ENCODE results near the gene IGFBP2.
A peak's percentile ranks its signal among the peaks of the same experiment; 100 is the strongest.

IGFBP2 gene

DNA sequence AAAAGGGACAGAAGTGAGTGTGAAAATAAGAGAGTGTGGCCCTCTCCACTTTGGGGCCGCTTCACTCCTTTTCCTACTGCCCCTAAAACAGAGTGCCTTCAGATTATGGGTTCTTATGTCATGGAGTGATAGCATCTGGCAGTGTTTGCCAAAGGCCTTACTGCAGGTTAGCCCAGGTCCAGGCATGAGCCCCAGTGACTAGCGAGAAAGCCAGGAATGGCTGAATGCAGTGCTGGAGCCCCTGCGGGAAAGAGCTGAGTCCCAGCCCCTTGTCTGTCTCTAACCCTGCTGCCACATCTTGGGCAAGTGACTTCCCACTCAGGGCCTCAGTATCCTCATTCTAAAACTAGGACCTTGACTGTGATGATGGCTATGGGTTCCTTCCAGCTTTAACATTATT lies 56.2 kb downstream of the IGFBP2 start:
- DNase-seq, result no peak

DNA sequence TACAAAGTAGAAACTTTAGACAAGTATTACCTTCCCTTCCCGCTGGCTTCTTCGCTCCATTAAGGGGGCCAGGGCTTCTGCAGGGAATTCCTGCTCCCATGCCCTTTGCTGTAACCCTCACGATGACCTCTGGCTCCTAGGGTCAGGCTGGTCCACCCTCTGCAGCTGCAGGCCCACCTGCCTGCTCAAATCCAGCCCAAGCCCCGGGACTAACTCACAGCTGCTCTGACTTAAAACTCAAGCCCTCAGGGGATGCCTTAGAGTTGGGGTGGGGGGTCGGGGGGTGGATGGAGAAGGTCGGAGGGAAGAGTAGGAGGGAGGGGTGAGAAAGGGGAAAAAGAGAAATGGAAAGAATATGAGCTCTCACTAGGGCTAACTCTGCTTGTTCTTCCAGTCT lies 57.2 kb downstream of the IGFBP2 start:
- no peak for DNase-seq

DNA sequence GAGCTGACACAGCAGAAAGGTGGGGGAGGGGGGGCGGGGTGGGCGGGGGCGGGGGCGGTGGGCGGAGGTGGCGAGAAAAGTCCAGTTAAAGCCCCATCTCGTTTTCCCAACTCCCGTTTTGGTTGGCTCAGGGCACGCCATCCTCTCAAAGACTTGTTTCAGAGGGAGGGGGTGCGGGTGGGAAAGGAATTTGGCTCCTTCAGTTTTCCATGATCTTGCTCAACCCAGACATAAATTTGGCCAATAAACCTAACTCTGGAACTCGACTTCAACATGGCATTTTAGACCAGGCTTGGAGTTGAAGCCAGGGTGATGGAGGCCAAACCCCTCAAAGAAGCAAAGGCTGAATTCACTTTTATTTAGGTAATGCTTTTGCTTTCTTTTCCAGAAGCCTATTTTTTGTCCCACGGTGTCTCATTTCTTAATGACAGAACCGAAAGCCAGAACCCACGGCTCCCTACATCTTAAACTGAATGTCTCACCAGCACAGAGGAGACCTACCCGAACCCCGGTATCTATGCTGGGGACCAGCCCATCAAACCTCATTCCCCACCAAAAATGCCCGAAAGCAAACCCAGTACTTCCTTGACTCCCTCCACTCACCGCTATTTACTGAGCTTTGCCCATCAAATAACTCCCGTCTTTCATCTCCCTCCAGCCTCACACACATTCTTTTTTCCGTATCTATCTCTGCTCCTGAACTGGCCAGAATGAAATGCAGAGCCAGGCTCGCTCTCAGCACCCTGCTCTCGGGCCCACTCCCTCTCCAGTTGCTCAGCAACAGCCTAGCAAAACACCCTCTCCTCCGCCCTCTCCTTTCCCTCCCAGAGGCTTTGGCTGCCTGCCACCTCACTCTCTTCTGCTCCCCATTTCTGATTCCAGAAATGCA lies 57.9 kb downstream of the IGFBP2 start:
- DNase-seq, result no peak

- DNase-seq, result peak; percentile 43
Measured at GRCh38 chr2:216692636-216693413, 59.6 kb downstream of the IGFBP2 start.

DNA sequence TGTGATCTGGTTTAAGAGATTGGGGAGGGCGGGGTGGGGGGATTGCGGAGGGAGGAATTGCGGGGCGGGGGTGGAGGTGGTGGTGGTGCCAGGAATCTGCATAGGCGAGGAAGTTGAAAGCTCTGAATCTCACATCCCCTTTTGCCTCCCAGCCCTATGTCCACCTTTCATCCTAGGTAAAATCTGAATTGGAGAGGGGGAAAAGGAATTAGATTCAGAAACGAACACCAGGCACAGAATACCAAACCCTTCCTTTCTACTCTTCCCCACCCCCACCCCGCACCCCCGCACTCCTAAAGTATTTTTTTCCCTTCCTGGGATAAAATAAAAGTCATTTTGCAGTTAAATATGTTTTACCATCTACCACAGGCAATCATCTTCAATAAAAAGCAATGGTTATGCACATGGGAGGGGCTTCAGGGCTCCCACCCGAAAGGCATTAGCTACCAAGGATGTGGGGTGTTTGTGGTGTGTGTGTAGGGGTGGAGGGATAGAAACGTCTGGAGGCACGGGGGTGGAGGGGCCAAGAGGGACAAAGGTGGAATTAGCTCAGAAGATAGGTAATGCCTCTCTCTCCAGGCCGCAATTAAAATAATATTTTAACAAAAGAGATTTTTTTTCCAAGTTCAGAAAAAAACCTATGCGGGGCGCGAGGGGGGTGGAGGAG lies 60.3 kb downstream of the IGFBP2 start:
- no peak for DNase-seq

- DNase-seq, result no peak
Measured at GRCh38 chr2:216694082-216694825, 61.0 kb downstream of the IGFBP2 start.

DNA sequence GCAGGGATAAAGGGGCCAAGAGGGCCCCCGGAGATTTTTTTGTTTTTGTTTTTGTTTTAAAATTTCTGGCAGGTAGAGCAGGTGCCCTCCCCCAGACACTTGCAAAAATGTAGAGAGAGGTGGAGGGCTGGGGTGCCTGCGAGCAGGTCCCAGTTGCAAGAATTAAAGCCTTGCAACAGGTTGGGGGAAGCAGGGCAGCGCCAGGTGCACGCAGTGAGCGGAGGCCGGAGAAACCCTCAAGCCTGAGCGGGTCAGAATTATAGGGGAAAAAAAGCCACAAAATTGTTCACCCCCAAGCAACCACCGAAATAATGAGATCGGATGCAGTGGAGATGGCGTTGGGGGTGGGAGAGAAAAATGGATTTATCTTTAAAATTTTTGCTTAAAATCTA lies 61.6 kb downstream of the IGFBP2 start:
- no peak for DNase-seq

GRCh38 chr2:216695401-216695821 lies 62.2 kb downstream of the IGFBP2 start, which contains the start of gene IGFBP5:
TSS of gene IGFBP5 (minus strand) at chr2:216695549. CDS start at chr2:216694775, 774 bp downstream.
- DNase-seq, result no peak

DNA sequence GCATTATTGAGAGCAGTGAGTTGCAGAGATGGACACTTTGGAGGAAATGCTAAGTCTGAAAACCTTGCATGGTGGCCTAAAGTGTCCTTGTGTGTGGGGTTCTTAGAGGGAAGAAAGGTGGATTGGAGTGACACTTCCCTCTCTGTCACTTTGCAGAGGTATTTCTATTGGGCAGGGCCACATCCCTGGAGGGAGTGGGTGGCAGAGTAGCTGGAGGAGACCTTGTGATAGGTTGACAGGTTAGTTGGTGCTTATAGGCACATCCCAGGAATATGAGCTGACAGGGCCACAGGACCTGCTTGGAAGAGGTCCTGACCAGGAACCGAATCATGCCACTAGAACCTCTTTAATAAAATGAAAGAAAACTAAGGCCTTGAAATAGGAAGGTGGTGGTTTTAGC lies 63.1 kb downstream of the IGFBP2 start:
- no peak for DNase-seq

DNA sequence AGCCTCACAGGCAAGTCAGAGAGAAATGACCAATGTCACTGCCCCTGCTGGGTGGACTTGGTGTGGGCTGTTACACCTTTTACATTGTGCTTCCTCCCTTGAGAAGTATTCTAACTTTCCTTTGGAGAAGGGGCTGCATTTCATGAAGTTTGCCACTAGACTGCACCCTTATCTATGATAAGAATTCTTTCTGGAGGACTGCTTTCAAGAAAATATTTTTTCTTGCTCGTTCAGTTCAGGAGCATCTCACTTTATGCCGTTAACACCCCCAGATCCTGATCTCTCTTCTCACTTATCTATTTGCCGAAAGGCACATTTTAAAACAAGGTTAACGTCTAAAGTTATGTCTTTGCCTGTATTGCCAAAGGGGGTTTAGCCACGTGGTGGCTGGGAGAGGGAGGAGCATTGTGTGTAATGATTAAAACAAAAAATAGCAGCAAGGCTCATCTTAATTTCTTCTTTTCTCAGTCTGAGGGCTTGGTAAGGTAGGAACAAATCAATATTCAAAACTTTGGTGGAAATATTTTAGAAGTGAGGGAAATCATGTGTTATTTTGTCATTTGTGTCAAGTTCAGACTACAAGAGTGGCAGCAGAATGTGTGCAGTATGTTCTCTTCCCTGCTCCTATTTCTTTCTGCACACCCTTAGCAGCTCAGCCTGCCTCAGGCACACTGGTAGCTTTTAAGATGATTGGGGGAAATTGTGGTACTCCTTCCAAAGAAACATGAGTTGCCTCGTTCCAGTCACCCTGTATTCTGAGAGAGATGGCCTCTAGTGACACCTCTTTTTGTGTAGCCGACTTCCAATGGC lies 63.7 kb downstream of the IGFBP2 start:
- DNase-seq, result no peak

- no peak for DNase-seq
Measured at GRCh38 chr2:216698293-216698692, 65.1 kb downstream of the IGFBP2 start.

- DNase-seq, result peak; percentile 22
Measured at GRCh38 chr2:216698895-216699294, 65.7 kb downstream of the IGFBP2 start.

GRCh38 chr2:216700088-216700567 lies 66.9 kb downstream of the IGFBP2 start:
- no peak for DNase-seq

DNA sequence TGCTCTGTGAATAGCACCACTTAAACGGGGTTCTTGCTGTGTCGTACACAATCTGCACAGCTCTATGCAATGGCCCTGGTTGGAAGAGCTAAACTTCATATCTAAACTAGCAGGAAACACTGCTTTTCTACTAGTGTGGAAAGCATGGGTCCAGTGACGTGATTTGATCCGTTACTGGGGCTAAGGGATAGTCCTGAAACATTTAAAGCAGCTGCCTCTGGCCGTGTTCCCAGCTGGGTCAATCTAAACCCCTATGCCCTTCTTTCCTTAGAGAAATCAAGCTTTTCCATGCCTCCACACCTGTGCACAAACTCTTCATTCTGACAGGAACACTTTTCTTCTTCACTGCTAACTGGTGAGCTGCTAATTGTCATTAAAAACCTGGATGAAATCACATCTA lies 67.6 kb downstream of the IGFBP2 start:
- DNase-seq, result no peak

DNA sequence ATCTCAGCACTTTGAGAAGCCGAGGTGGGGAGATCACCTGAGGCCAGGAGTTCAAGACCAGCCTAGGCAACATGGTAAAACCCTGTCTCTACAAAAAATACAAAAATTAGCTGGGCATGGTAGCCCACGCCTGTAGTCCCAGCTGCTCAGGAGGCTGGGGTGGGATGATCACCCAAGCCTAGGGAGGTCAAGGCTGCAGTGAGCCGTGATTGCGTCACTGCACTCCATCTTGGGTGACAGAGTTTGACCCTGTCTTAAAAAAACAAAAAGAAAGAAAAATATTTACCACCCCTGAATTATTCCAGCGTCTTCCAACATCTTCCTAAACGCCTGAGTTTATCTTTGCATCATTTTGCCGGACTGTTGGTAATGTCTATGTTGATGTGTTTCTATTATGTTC lies 68.3 kb downstream of the IGFBP2 start:
- no peak for DNase-seq

- DNase-seq, result no peak
Measured at GRCh38 chr2:216702756-216703155, 69.5 kb downstream of the IGFBP2 start.

- DNase-seq, result no peak
Measured at GRCh38 chr2:216710551-216711301, 77.5 kb downstream of the IGFBP2 start.

DNA sequence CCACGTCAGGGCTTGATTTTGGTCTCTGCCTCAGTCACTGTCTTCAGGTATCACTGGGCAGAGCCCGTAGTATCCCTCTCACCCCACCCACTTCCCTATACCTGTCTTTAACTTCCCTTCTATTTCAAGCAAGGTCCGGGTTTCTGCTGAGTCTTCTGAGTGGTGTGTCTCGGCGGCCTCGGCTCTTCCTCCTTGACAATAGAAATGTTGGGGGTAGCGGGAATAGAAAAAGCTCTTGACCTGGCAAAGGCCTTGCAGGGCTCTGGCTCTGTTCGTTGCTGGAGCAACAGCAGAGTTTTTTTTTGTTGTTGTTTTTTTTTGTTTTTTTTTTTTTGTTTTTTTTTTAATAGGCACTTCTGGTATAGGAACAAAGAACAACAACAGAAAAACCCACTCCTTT lies 78.1 kb downstream of the IGFBP2 start:
- DNase-seq, result no peak

- DNase-seq, result no peak
Measured at GRCh38 chr2:216713691-216714336, 80.6 kb downstream of the IGFBP2 start.

Measured in CD4-positive, alpha-beta T cell treated with Interleukin-17A for 1 hour (primary cell).